HG03135 (cell line): Measurements from ENCODE around the gene GIPR.

ENCODE experiments used
- ATAC-seq: cut with Tn5 transposase; IDR thresholded peaks from one replicate; pipeline ENCODE4 v1.9.1; 2021; ENCODE audit warnings: mild to moderate bottlenecking, moderate library complexity; ENCODE audit not compliant: unreplicated experiment

The GIPR gene

GRCh38 chr19:45730368-45731288 is 62.6 kb downstream of the GIPR start, which contains the start of gene FBXO46:
TSS of gene FBXO46 (minus strand) at chr19:45730896. CDS start at chr19:45713495, 17,401 bp downstream.
- ATAC-seq = peak; percentile 93
